CD4-positive, alpha-beta T cell treated with Interleukin-10 for 1 hour (primary cell): Measurements from ENCODE around the gene FBXO44.

ENCODE experiments used
- DNase-seq: peaks from one replicate; pipeline ENCODE4 v3.0.0-alpha.2; 2020

Gene FBXO44

DNA sequence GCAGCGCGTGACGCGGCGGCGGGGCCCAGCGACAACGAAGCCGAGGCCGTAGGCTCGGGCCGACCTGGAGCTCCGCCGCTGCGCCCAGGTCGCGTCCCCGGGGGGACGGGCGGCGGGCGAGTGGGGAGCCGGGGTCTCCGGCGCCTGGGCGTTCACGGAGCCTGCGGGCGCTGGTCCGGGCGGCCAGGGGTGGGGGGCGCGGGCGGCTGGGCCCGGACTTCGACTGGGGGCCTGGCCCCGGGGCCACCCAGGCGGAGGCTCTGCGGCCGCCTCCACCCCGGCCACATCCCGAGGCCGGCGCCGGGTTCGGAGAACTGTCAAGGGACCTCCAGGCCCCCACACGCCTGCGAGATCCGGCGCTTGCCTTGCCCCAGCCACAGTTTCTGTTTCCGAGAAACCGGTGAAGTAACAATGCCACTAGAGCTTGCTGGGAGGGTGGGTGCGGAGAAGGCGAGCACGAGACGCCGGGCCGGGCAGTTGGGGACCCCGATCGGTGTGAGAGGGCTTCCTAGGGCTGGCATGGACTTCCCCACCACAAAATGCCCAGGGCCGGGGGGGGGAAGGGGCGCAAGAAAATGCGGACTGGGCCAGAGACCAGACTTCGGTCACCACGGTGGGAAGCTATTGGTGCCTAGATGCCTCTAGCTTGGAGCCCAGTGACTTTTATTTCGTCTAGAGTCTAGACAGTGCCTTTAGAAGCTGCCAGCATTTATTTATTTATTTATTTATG is 9.8 kb downstream of the FBXO44 start:
- peak; percentile 64 for DNase-seq

DNA sequence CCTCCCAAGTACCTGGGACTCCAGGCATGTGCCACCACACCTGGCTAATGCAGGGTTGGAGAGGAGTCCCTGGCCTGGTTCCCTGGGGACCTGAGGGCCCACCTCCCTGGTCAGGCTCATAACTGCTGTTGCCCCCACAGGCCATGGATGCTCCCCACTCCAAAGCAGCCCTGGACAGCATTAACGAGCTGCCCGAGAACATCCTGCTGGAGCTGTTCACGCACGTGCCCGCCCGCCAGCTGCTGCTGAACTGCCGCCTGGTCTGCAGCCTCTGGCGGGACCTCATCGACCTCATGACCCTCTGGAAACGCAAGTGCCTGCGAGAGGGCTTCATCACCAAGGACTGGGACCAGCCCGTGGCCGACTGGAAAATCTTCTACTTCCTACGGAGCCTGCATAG is 13.8 kb downstream of the FBXO44 start:
- DNase-seq: no peak

DNA sequence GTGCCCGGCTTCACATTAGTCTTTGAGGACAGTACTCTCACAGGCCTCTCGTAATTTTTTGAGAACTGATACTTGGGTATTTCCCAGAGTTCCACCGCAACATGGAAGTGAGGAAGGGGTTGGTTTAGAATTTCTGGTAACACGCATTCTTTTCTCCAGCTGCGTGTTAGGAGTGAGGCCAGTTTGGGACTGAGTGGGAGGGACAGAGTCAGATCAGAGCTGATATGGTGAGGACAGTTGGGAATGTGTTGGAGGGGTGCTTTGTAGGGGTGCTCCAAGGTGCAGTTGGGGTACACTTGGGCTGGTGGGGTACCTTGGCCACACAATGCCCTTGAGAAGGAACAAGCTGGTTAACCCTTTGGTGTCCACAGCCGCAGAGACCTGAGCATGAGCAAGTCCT is 16.1 kb downstream of the FBXO44 start:
- no peak for DNase-seq

DNA sequence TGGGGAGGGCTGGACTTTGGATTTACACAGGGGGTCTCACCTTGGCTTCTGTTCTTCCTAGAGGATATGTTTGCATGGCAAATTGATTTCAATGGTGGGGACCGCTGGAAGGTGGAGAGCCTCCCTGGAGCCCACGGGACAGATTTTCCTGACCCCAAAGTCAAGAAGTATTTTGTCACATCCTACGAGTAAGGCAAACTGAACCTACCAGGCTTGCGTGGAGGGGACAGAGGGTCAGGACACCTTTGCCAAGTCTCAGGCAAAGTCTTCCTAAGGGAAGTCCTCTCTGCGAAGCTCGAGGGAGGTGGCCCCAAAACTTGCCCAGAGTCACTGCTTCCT is 16.5 kb downstream of the FBXO44 start:
- no peak for DNase-seq

DNA sequence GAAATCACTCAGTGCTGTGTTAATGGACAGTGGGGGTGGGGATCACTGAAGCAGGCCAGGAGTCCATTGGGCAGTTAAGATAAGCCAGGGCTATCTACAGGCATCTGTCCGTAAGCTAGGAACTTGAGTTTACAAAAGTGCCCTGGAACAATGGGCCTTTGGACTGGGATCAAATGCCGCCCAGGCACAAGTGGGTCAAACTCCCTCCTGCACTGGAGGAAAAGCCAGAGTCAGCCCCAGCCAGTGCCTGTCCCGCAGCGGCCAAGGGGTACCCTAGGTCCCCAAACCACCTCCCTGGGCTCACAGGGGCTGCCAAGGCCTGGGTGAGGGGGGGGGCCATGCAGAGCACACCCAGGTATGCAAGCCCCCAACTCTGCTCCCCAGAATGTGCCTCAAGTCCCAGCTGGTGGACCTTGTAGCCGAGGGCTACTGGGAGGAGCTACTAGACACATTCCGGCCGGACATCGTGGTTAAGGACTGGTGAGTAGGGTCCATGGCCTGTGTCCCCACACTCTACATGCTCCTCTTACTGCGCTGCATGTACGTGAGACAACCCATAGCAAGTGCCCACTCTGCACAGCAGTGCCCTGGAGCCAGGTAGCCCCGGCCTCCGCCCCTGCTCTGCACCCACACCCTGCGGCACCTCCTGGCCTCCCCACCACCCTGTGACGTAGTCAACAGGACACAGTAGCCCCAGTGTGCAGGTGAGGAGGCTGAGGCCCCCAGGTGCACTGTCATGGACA is 17.0 kb downstream of the FBXO44 start:
- no peak for DNase-seq

DNA sequence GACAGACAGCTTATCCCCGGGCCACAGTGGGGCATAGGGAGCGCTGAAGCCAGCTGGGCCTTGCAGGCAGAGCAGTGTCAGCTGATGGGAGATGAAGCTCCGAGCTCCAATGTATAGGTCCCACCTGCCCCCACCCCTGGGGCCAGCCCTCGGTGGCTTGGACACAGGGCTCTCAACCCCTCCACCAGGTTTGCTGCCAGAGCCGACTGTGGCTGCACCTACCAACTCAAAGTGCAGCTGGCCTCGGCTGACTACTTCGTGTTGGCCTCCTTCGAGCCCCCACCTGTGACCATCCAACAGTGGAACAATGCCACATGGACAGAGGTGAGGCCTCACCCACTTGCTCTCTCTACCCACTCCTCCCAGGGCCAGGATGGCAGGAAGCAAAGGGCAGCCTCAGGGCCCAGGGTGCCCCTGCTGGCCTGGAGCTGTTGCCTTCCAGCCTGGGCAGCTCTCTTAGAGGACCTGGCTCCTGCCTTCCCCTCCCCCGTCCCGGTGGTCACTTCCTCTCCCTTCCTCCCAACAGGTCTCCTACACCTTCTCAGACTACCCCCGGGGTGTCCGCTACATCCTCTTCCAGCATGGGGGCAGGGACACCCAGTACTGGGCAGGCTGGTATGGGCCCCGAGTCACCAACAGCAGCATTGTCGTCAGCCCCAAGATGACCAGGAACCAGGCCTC is 18.6 kb downstream of the FBXO44 start:
- DNase-seq: no peak

DNA sequence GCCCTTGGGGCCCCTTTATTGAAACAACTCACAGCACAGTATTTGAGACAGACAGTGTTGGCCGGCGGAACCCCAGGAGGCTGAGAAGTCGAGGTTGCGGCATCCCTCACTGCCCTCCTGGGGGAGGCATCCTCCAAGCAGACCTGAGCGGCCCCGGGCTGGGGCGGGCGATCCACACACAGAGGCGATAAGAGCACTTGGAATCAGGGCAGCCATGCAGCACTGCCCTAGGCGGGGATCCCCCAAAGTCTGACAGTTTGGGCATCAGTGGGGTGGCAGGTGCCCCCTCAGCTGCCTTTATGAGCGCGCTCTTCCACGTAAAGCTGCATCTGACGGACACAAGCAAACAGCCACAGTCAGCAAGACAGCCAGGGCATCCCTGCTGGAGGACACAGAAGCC is 19.8 kb downstream of the FBXO44 start:
- no peak for DNase-seq

DNA sequence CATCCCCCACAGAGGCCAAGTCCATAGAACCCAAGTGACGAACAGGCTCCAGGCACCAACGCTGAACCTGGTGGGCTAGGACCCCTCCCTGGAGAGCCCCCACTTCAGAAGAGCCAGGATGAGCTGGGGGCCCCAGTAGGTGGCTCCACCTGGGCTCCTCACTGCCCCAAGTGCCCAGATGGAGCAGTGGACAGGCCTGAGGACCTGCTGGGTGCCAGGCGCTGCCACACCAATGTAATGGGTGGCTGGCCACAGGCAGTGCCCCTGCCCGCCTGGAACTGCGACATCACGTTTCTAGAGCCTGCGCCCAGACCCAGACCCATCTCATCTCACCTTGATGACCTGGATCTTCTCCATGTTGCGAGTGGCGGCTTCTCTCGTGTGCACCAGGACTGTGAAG is 20.6 kb downstream of the FBXO44 start:
- DNase-seq: no peak

DNA sequence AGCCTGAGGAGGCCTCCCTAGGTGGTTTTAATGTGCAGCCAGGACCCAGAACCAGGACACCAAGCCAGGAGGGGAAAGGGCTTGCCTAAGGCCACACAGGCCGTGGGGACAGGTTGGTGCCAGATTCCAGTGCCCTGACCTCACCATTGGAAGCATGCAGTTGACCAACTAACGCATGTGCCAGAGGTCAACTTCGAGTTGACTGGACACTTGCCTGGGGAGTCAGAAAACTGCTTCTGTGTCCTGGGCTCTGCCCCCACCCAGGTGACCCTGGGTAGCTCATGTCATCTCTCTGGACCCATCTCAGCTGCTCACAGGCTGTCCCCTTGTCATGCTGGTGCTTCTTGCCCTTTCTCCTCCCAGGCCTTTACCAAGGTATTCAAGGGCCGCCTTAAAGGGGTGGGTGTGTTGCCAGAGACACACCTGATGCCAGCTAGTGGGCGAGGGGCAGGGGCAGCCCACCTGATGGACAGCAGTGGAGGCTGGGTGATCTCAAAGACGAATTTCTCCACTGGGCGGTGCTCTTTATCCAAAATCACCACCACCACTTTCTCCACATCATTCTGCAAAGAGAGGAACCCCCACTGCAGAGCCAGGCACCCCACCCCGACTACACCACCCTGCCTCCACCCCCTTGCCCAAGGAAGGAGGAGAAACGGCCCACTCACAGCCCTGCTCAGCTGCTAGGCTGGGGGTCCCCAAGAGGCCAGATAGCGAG is 21.9 kb downstream of the FBXO44 start:
- no peak for DNase-seq

DNA sequence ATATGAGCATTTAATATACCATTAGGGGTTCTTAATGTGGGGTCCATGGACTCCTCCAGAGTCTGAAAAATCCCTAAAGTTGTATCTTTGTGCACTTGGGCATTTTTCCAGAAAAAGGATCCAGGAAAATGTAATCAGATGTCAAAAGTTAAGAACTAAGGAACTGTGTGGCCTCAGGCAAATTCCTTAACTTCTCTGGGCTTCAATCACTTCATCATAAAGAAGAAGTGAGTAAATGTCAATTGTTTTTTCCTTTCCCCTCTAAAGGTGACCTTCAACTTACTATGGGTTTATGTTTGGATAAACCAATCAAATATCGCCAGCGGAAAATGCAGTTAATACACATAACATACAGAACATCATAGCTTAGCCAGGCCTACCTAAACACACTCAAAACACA is 23.8 kb downstream of the FBXO44 start:
- no peak for DNase-seq

DNA sequence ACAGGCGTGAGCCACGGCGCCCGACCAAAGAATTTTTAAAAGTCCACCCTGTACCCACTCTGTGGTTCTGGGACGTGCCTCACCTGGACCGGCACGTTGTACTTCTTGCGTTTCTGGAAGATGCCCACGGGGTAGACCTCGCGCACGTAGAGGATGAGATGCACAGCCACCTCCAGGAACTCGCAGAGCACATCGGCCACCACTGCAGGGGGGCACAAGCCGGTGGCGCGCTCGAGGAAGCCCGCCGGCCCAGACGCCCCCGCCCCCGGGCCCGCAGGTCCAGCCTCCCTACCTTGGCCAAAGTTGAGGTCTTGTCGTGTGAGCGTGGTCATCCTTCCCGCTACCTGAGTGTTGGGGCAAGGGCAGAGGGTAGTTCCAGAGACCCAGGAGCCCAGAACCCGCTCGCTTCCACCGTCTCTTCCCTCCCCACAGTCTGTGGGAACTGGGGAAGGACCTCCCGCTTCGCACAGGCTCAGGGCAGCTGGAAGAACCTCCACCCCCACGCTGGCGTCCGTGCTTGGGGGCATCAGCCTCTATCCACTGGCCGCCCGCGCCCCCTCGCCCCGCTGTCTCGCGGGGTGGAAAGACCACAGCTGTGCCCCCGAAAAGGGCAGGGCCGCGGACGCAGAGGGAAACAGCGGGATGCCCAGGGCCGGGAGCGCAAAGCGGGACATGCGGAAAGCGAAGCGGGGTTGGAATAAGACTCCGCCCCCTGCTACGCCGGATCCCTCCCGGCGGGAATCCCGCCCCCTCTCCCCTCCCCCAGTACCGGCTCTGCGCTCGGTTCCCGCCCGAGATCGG is 25.8 kb downstream of the FBXO44 start:
- no peak for DNase-seq

DNA sequence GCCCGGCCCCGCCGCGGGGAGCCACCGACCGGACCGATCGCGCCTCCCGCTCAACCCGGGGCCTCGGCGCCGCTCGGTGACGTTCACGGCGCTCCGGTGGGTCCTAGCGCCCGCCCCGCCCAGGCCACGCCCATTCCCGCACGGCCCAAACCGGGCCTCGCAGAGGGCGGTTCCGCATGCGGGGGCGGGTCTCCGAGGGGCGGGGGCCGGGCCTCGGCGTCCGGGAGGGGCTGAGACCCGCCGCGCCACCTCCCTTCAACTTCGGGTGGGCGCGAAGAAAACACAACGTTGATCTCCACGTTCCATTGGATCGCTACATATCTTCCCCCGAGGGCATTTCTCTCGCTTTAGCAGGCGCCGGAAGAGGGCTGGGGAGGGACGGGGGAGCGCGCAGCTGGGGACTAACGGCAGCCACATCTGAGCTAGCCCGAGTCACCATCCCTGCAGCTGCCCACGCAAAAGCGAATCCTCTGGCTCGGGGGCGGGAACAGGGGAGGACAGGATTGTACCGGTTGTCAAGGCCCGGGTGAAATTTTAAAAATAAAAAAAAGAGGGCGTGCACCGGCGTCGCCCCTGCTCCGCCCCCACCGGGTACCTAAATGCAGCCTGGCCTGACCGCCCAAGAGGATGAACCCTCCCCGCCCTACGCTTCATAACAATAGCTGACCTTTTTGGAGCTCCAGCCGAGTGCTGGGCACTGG is 26.5 kb downstream of the FBXO44 start, which contains the start of gene MAD2L2:
MAD2L2 (minus strand) TSS at position 78 of the 701 bp plus-strand sequence. CDS start 547 bp downstream, outside the sequence.
- DNase-seq: peak; percentile 91

DNA sequence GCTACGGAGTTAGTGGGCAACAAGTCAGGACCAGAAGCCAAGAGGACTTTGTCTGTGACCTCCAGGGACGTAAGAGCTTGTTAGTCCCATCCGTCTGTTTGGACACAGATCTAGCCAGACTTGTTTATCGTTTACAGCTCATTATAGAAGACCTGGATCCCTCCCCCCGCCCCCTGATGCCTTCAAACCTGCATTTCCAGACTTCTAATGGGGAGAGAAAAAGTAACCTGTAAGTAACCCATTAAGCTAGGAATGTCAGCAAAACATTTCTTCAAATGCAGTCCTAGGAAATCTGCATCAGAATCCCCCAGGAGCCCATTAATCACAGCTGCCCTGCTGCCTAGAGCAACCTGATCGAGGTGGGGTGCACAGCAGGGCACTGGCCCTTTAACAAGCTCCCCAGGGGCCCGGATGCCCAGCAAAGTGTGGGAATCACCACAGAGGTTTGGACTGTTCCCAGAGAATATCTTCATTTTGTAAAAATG is 27.7 kb downstream of the FBXO44 start:
- DNase-seq: no peak

DNA sequence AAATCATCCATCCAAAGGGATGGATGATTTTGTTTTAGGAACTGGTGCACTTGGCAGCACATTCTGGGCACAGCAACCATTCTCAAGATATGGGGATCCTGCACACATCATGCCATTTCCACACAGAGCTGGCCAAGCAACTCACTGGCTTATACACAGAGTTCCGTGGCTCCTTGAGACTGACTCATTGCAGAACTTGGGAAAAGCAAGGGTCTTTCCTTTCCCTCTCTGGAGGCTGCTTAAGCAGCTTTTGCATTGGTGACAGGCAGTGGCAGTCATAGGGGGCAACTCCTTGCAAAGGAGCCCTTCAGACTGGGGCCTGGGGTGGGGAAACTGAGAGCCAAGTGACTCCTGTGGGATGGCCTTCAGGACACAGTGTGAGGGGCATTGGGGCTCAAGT is 28.1 kb downstream of the FBXO44 start:
- no peak for DNase-seq

DNA sequence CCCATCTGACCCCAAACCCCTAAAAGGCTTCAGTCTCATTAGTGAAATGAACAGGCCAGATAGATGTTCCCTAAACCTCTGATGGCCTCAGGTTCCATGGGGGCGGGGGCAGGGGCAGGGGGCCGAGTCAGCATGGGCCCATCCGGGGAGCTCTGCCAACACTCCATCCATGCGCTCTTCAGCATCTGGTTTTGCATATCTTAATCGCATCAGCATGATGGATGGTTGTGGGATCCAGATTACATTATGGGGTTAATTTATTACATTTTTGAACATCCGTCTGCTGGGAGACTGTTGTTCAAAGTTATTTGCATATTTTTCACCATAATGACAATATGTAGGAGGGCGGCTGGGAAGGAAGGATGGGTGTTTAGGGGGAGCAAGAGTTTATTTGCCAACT is 29.4 kb downstream of the FBXO44 start:
- no peak for DNase-seq

DNA sequence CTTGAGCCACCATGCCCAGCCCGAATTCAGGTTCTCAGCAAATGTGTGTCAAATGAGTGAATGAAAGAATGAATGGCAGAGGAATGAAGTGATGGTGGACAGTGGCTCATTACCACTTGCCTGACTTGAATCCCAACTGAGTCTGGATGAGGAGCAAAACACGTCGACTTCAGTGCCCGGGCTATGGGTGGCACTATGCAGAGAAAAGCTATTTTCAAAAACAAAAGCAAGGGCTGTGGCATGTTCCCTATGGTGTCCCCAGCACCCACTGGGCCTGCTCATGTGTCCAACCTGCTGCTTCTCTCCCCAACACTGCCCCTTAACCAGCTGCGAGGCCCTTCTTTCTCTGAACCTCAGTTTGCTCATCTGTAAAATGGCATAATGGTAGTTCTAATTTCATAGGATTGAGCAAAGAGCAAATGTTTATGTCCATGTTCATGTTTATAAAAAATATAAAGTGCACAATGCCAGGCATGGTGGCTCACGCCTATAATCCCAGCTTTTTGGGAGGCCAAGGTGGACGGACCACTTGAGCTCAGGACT is 30.6 kb downstream of the FBXO44 start:
- DNase-seq: no peak

DNA sequence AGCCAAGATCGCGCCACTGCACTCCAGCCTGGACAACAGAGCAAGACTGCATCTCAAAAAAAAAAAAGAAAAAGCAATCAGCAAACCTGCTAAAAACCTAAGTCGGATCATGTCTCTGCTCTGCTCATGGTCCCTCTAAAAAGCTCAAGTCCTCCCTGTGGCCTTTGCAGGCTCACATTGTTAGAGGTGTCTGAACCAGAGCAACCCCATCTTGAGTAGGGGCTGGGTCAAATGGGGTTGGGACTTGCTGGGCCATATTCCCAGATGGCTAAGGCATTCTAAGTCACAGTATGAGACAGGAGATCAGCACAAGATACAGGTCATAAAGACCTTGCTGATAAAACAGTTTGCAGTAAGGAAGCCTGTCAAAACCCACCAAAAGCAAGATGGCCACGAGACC is 33.8 kb downstream of the FBXO44 start:
- no peak for DNase-seq

DNA sequence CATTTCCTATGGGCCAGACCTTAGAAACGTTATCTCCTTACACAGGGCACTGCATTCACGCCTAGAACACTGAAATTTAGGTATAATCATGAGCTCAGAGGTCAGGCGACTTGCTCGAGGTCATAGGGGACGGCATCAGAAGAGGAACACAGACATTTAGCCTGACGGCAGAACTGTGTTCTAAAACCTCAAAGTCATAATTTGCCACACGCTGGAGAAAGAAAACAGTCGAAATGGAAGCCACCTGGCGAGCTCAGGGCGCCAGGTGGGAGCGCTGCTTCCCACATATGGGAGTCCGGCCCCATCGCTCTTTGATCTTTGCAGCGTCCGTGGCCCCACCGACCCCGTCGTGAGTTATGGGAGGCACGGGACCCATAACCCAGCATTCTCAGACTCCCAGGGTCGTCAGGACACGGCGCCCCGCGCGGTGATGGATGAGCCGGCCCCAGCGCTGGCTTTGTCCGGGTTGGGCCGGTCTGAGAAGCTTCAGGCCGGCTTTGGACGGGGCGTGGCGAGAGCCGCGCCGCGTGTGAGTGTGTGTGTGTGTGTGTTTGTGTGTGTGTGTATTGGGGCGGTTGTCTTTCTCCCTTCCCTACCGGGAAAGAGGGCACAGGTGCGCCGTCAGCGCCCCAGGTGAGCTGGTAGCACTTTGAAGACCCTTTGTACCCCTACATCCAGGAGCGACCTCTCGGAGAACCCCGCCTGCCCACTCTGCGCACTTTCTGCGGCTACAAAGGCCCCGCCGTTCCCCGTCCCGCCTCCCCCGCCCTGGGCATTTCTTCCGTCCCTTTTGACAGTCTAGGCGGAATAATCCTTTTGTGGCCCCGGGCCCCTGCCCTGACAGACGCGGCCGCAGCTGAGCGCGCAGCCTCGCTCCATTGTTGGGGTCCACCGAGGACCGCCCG is 36.0 kb downstream of the FBXO44 start:
- no peak for DNase-seq

DNA sequence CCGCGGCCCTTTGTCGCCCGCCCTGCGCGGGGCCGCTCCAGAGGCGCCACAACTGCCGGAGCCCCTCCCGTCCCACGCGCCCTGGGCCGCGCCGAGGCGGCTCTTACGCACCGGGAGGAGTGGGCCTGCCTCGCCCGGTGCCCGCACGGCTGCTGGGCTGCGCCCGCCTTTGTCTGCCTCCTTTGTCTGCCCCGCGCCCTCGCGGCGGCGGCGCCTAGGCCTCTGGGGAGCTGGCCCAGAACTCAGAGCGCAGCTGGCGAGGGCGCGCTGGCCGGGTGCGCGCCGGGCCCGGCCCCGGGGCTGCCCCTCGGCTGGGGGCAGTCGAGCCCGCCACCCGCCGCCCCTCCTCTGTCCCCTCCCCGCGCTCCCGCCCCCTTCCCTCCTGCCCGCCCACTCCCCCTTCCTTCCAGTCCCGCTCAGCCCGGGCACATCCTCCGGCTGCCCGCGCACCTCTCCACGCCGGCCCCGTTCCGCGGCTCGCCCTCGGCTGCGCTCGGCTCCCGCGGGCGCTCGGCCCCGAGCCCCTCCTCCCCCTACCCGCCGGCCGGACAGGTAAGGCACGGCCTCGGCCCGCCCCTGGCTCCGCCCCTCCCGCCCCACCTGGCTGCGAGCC is 36.7 kb downstream of the FBXO44 start, which contains the start of gene DRAXIN:
DRAXIN (plus strand) TSS at position 409 of the 613 bp plus-strand sequence. CDS start 14,549 bp downstream, outside the sequence.
- peak; percentile 9 for DNase-seq
